ENCODE results near the gene GPR156. TPM values are rescaled to one million over a fixed set of nuclear protein-coding genes. Genes with fewer than 3 reads are reported as not detected.

The GPR156 gene
- polyA plus RNA-seq, 1 donor from 2014 or later, result 0.22 TPM

DNA sequence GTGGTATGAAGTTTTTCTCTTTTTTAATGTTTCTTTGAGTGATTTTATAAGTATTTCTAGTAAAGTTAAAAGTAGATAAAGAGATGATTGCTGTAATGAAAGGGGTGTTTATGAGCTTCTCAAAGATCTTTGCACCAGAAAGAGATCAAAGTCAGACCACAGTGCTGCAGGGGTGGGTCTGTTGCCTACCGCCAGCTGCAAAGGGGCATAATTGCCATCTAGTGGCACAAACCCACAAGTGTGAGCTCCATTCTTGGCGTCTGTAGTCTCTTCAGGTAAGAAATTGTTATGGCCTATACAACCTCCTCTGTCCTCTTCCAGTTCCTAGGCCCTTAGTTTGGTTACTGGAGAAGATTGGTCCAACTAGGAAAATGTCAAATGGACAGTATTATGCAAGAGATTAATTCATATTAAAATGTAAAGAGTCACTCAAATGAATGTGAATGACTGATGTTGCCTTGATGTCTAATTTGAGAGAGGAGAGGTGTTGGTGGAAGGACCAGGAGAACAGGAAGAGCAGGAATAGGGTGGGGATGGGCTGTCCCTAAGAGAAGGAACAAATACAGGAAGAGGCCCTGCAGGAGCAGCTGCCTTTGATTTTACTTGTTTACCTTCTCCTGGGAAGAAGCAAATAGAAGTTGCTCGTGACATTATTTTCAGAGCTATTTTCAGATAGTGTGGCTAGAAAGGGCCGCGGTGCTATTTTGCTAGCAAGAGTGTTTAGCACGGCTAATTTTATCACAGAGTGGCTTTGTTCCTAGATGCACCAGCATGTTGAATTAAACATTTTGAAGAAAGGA lies 137.8 kb downstream of the GPR156 start:
- no peaks in the 10 kb centered on the region for H3K79me2 ChIP-seq (replicated peaks; ENCODE audit: insufficient read depth, low read length)
- H4K20me1 ChIP-seq (ENCODE audit: insufficient read depth), result no peaks in the 10 kb centered on the region
- H3K27me3 ChIP-seq (ENCODE audit: insufficient read depth, low read depth, low read length), result no peaks in the 10 kb centered on the region
- H3K9me3 ChIP-seq (ENCODE audit: low read length), result no peaks in the 10 kb centered on the region
- H2AFZ ChIP-seq (ENCODE audit: low read depth, low read length), result no peak overlapping the region
- H3K4me2 ChIP-seq (ENCODE audit: low read length), result no peak overlapping the region
- H3K9me2 ChIP-seq (ENCODE audit: insufficient read depth, low read length), result no peaks in the 10 kb centered on the region
- no peaks in the 10 kb centered on the region for H3F3A ChIP-seq (ENCODE audit: insufficient read depth, low read length, poor library complexity, severe bottlenecking)
- no peak overlapping the region for H3K27ac ChIP-seq (ENCODE audit: low read length)
- no peak overlapping the region for H3K9ac ChIP-seq (ENCODE audit: low read length)
- TF ChIP-seq CTCF (IDR thresholded peaks at IDR 0.05; ENCODE audit: poor library complexity, severe bottlenecking), result no peak
- TF ChIP-seq, protein P1, sequence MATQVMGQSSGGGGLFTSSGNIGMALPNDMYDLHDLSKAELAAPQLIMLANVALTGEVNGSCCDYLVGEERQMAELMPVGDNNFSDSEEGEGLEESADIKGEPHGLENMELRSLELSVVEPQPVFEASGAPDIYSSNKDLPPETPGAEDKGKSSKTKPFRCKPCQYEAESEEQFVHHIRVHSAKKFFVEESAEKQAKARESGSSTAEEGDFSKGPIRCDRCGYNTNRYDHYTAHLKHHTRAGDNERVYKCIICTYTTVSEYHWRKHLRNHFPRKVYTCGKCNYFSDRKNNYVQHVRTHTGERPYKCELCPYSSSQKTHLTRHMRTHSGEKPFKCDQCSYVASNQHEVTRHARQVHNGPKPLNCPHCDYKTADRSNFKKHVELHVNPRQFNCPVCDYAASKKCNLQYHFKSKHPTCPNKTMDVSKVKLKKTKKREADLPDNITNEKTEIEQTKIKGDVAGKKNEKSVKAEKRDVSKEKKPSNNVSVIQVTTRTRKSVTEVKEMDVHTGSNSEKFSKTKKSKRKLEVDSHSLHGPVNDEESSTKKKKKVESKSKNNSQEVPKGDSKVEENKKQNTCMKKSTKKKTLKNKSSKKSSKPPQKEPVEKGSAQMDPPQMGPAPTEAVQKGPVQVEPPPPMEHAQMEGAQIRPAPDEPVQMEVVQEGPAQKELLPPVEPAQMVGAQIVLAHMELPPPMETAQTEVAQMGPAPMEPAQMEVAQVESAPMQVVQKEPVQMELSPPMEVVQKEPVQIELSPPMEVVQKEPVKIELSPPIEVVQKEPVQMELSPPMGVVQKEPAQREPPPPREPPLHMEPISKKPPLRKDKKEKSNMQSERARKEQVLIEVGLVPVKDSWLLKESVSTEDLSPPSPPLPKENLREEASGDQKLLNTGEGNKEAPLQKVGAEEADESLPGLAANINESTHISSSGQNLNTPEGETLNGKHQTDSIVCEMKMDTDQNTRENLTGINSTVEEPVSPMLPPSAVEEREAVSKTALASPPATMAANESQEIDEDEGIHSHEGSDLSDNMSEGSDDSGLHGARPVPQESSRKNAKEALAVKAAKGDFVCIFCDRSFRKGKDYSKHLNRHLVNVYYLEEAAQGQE (IDR thresholded peaks at IDR 0.05; ENCODE audit: borderline replicate concordance), result no peak
- no peak for TF ChIP-seq SMC3 (conservative IDR thresholded peaks at IDR 0.05; ENCODE audit: poor library complexity)
- no peak overlapping the region for H3K4me3 ChIP-seq (ENCODE audit: low read length)
- no peaks in the 10 kb centered on the region for H3K36me3 ChIP-seq (ENCODE audit: insufficient read depth, low read length)

GRCh38 chr3:120145542-120146285 lies 139.3 kb downstream of the GPR156 start:
- Histone ChIP-seq H3K4me3 (ENCODE audit: low read length) (no peak overlapping the region), H3F3A (ENCODE audit: insufficient read depth, low read length, poor library complexity, severe bottlenecking) (no peaks in the 10 kb centered on the region), H3K27ac (ENCODE audit: low read length) (no peak overlapping the region), H3K9me3 (ENCODE audit: low read length) (no peaks in the 10 kb centered on the region), H3K27me3 (ENCODE audit: insufficient read depth, low read depth, low read length) (no peaks in the 10 kb centered on the region), H3K4me2 (ENCODE audit: low read length) (no peak overlapping the region), H4K20me1 (ENCODE audit: insufficient read depth) (no peaks in the 10 kb centered on the region), H2AFZ (ENCODE audit: low read depth, low read length) (no peak overlapping the region), H3K9me2 (ENCODE audit: insufficient read depth, low read length) (no peaks in the 10 kb centered on the region), H3K9ac (ENCODE audit: low read length) (no peak overlapping the region), H3K36me3 (ENCODE audit: insufficient read depth, low read length) (no peaks in the 10 kb centered on the region), H3K79me2 (replicated peaks; ENCODE audit: insufficient read depth, low read length) (no peaks in the 10 kb centered on the region)
- TF ChIP-seq CTCF (IDR thresholded peaks at IDR 0.05; ENCODE audit: poor library complexity, severe bottlenecking) (no peak), EZH2 (IDR thresholded peaks at IDR 0.05; ENCODE audit: borderline replicate concordance, insufficient read depth, low read length, poor library complexity, severe bottlenecking) (no peak), EP300 (conservative IDR thresholded peaks at IDR 0.05; ENCODE audit: poor library complexity, severe bottlenecking) (no peak)
